CD4-positive, alpha-beta memory T cell (primary cell): Measurements from ENCODE around the gene SUFU. TPM values are rescaled to one million over a fixed set of nuclear protein-coding genes. Genes with fewer than 3 reads are reported as not detected.

Experiments
- CTCF ChIA-PET: fragments of 350-600 bp; sonication (Branson Sonifier 250); formaldehyde crosslinking; loops from one replicate; lab custom pipeline; 2021; ENCODE audit warnings: inconsistent platforms; ENCODE audit not compliant: partially characterized antibody; lab: Charles Lee
- POLR2A ChIA-PET: fragments of 350-600 bp; sonication (Branson Sonifier 250); formaldehyde crosslinking; loops from one replicate; lab custom pipeline; 2021; ENCODE audit not compliant: partially characterized antibody; lab: Charles Lee
- DNase-seq, 5 donors: peaks; one replicate each; pipeline versions ENCODE4 v3.0.0 to v3.0.0-alpha.2; 2020 to 2022; ENCODE audit warnings: mixed read lengths in 1 of 5
- H3K27ac ChIP-seq: one replicate; pipeline ENCODE4 v1.7.0; 2013; ENCODE audit warnings: low read depth, low read length
- H3K27me3 ChIP-seq: 2 replicates; pipeline ENCODE4 v1.7.0; 2013; ENCODE audit warnings: mild to moderate bottlenecking, low read length, moderate library complexity; ENCODE audit not compliant: insufficient read depth
- H3K36me3 ChIP-seq: 2 replicates; pipeline ENCODE4 v1.7.0; 2013; ENCODE audit warnings: mild to moderate bottlenecking, low read length, moderate library complexity; ENCODE audit not compliant: insufficient read depth
- H3K4me1 ChIP-seq: 2 replicates; pipeline ENCODE4 v1.7.0; 2013; ENCODE audit warnings: mild to moderate bottlenecking, low read length, moderate library complexity; ENCODE audit not compliant: insufficient read depth
- H3K4me3 ChIP-seq, 2 donors: one replicate each; pipeline ENCODE4 v1.7.0; 2013; ENCODE audit warnings: low read length in 2 of 2, mild to moderate bottlenecking in 1 of 2
- H3K9me3 ChIP-seq, 2 donors: one replicate each; pipeline ENCODE4 v1.7.0; 2013; ENCODE audit warnings: low read length in 2 of 2, control low read depth in 1 of 2; ENCODE audit not compliant: control insufficient read depth in 1 of 2
- H3K27ac Mint-ChIP-seq, 7 donors: one replicate each; pipeline ENCODE4 v1.8.0; 2020 to 2021; ENCODE audit warnings: mixed read lengths in 7 of 7, mild to moderate bottlenecking in 6 of 7, inconsistent platforms in 3 of 7, moderate library complexity in 3 of 7
- H3K27me3 Mint-ChIP-seq, 2 donors: one replicate each; pipeline ENCODE4 v1.8.0; 2020 to 2021; ENCODE audit warnings: mixed read lengths in 2 of 2
- H3K36me3 Mint-ChIP-seq, 2 donors: one replicate each; pipeline ENCODE4 v1.8.0; 2020 to 2021; ENCODE audit warnings: mixed read lengths in 2 of 2, inconsistent platforms in 1 of 2, mild to moderate bottlenecking in 1 of 2
- H3K4me1 Mint-ChIP-seq, 4 donors: one replicate each; pipeline ENCODE4 v1.8.0; 2020 to 2021; ENCODE audit warnings: mixed read lengths in 4 of 4, mild to moderate bottlenecking in 1 of 4
- H3K4me3 Mint-ChIP-seq, 8 donors: one replicate each; pipeline ENCODE4 v1.8.0; 2020 to 2021; ENCODE audit warnings: mixed read lengths in 8 of 8, mild to moderate bottlenecking in 7 of 8, moderate library complexity in 6 of 8, inconsistent platforms in 3 of 8
- H3K9me3 Mint-ChIP-seq, 8 donors: one replicate each; pipeline ENCODE4 v1.8.0; 2020 to 2021; ENCODE audit warnings: mixed read lengths in 8 of 8, mild to moderate bottlenecking in 5 of 8, inconsistent platforms in 3 of 8, moderate library complexity in 1 of 8
- intact Hi-C: fragments of 100-400 bp; cut with micrococcal nuclease; formaldehyde crosslinking; loops from one replicate; pipeline ENCODE4 v1.15.1; 2023
- polyA plus RNA-seq, 2 donors: library from polyadenylated mRNA; unstranded; fragments of 300-500 nt; fragmentation: Illumina TruSeq; gene quantifications; one replicate each; pipeline ENCODE4 v1.2.3, GENCODE V29; 2021
- total RNA-seq, 2 experiments: library from RNA; stranded (reverse); gene quantifications; one replicate each; pipeline ENCODE4 v1.2.3, GENCODE V29; 2021

The SUFU gene
- total and polyA plus RNA-seq, 4 experiments from 2014 or later: 2.0 to 22.0 (median 16.5) TPM

DNA sequence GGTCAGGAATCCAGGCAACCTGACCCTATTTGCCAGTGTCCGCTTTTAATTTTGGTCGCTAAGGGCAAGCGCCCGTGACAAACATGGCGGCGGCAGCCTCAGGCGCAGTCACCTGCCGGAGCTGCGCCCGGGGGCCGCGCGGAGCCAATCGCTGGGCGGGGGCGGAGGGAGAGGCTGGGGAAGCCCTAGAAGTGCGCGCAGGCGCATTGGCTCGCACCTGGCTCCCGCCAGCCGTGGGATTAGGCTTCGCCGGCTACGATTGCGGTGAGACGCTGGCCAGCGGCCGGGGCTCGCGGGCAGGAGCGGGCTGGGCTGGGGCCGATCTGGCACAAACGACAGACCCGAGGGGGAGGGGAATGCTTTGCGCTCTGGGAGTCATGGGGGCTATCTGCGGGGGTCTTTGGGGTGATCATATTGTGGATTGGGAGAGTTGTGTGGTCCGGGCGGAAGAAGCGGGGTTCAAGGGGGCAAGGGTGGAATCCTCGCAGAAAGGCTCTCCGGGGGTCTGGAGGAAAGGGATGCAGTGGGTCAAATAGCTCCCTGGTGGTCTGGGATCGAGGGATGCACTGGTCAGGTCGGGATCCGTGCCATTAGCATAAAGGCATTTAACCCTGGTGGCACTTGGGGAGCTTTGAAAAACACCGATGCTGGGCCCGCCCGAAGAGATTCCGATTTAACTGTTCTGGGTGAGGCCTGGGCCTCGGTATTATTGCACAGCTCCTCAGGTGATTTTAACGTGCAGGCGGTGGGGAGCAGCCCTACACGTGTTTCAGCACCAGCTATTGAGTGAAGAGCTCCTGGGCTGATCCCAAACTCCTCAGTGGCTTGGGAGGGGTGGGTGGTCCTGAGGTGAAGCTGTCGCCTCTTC lies 42.4 kb upstream of the SUFU start:
- intact Hi-C loops: loop anchor here (1.0 to 5.0 kb wide), 7 partner anchors 11 to 329 kb away; partner anchors contain the start of genes ACTR1A, CUEDC2, GBF1 and PPRC1
- ChIA-PET CTCF (interaction anchor here (0.7 to 3.6 kb wide), 8 partner anchors 8 to 122 kb away, joined by 3 to 22 read pairs (median 7); partner anchors contain the start of genes C10orf95, CUEDC2 and NFKB2), POLR2A (interaction anchor here (0.8 to 5.6 kb wide), 14 partner anchors 10 to 231 kb away, joined by 3 to 126 read pairs (median 4); partner anchors contain the start of genes ACTR1A, C10orf95, CUEDC2 and FBXL15)
- Mint-ChIP-seq H3K9me3 (peaks cover 0 to 2% (median 0%) of the 10 kb centered on the region in 8 donors), H3K27ac (peak overlapping the region; percentile 75 to 95 (median 87)), H3K36me3 (peaks cover 2 to 3% of the 10 kb centered on the region in 2 donors), H3K27me3 (no peaks in the 10 kb centered on the region), H3K4me1 (peaks cover 16 to 38% (median 23%) of the 10 kb centered on the region in 4 donors), H3K4me3 (peak overlapping the region; percentile 83 to 95 (median 90))
- peak overlapping the region; percentile 52 to 85 for H3K4me3 ChIP-seq
- H3K27me3 ChIP-seq: no peaks in the 10 kb centered on the region
- H3K4me1 ChIP-seq: peaks cover 16% of the 10 kb centered on the region
- peak; percentile 90 to 91 (median 91) for DNase-seq
- H3K9me3 ChIP-seq: no peaks in the 10 kb centered on the region
- H3K36me3 ChIP-seq: no peaks in the 10 kb centered on the region
- H3K27ac ChIP-seq: peak overlapping the region; percentile 70

DNA sequence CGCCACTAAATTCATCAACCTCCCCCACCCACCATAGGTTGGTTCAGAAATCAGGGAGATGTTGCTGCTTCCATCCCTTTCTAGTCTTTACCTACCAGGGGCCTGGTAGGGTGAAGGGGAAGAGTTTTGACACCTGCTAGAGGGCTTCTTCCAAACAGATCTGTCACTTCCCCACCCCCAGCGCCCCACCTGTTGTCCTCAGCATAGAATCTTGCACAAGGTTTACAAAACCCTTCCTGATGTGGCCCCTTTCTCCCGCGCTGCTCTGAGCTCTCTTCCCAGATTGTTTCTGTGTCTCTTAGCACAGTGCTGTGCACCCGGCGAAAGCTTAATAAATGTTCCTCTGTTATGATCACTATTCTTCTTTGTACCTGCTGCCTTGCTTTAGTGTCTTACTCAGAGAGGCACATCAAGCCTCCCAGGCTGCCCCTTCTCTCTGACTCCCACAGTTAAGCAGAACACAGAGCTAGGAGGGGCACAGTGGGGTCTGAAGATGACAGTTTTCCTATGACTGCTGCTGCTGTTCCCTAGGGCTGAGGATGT lies 41.2 kb upstream of the SUFU start:
- H3K36me3 Mint-ChIP-seq: peaks cover 2 to 3% of the 10 kb centered on the region in 2 donors

DNA sequence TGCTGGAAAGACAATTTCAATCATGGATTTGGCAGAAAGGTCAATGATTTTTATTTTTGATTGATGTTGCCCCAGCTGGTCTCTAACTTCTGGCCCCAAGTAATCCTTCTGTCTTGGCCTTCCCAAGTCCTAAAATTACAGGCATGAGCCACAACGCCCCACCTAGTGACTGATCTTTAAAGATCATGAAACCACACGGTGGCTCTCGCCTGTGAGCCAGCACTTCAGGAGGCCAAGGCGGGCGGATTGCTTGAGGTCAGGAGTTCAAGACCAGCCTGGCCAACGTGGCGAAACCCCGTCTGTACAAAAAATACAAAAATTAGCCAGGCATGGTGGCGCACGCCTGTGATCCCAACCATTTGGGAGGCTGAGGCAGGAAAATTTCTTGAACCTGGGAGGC lies 39.8 kb upstream of the SUFU start:
- Mint-ChIP-seq H3K4me1 (peaks cover 16 to 38% (median 23%) of the 10 kb centered on the region in 4 donors), H3K36me3 (peaks cover 0 to 3% of the 10 kb centered on the region in 2 donors), H3K27me3 (no peaks in the 10 kb centered on the region), H3K4me3 (no peak overlapping the region), H3K9me3 (peaks cover 0 to 2% (median 0%) of the 10 kb centered on the region in 8 donors), H3K27ac (no peak overlapping the region)
- Histone ChIP-seq H3K9me3 (no peaks in the 10 kb centered on the region), H3K27ac (no peak overlapping the region), H3K4me3 (no peak overlapping the region), H3K27me3 (no peaks in the 10 kb centered on the region), H3K36me3 (no peaks in the 10 kb centered on the region), H3K4me1 (peaks cover 16% of the 10 kb centered on the region)
- ChIA-PET CTCF (interaction anchor here (1.5 kb wide), 1 partner anchor 16 kb away, joined by 4 read pairs; no protein-coding TSS in a partner anchor), POLR2A (interaction anchor here (4.5 to 5.6 kb wide), 2 partner anchors 13 to 69 kb away, joined by 31 to 126 read pairs; partner anchors contain the start of genes C10orf95 and NFKB2)
- intact Hi-C loops: loop anchor here (5.0 kb wide), 1 partner anchor 332 kb away; the partner anchor contains the start of gene PPRC1
- no peak for DNase-seq

More for the DNA sequence above, 41.2 kb upstream of the SUFU start:
- Mint-ChIP-seq H3K9me3 (peaks cover 0 to 2% (median 0%) of the 10 kb centered on the region in 8 donors), H3K27me3 (no peaks in the 10 kb centered on the region), H3K4me1 (peaks cover 16 to 38% (median 23%) of the 10 kb centered on the region in 4 donors), H3K27ac (peak overlapping the region in 3 of 7 donors; percentile 54 to 79 (median 61)), H3K4me3 (peak overlapping the region in 7 of 8 donors; percentile 3 to 95 (median 89))
- POLR2A ChIA-PET: interaction anchor here (1.1 to 5.6 kb wide), 8 partner anchors 11 to 68 kb away, joined by 3 to 126 read pairs (median 14); partner anchors contain the start of genes C10orf95, CUEDC2, FBXL15 and NFKB2
- DNase-seq: no peak
- CTCF ChIA-PET: interaction anchor here (1.5 to 3.6 kb wide), 5 partner anchors 12 to 121 kb away, joined by 4 to 22 read pairs (median 7); partner anchors contain the start of gene C10orf95
- no peaks in the 10 kb centered on the region for H3K9me3 ChIP-seq
- H3K36me3 ChIP-seq: no peaks in the 10 kb centered on the region
- H3K4me1 ChIP-seq: peaks cover 16% of the 10 kb centered on the region
- intact Hi-C loops: loop anchor here (5.0 kb wide), 1 partner anchor 330 kb away; the partner anchor contains the start of gene PPRC1
- no peak overlapping the region for H3K4me3 ChIP-seq
- no peaks in the 10 kb centered on the region for H3K27me3 ChIP-seq
- H3K27ac ChIP-seq: no peak overlapping the region

DNA sequence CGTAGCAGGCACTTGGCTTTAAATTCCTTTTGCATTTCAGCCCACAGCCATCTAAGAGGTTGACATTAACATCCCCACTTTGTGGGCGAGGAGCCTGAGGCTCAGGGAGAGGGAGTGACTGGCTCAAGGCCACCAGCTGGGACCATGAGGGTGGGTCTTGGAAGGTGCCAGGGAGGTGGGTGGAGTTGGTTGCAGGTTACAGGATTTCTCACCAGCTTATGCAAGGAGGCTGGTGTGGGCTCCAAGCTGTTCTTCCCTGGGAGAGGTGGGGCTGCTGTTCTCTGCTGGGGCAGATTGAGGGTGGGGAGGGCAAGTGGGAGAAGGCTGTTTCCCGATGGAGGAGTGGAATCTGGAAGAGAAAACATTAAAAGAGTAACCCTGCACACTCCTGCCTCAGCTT lies 38.3 kb upstream of the SUFU start:
- POLR2A ChIA-PET: no interaction called here
- H3K9me3 ChIP-seq: no peaks in the 10 kb centered on the region
- peaks cover 16% of the 10 kb centered on the region for H3K4me1 ChIP-seq
- H3K36me3 Mint-ChIP-seq: peaks cover 0 to 8% of the 10 kb centered on the region in 2 donors
- CTCF ChIA-PET: interaction anchor here (0.6 kb wide), 1 partner anchor 312 kb away, joined by 3 read pairs; no protein-coding TSS in a partner anchor
- H3K27me3 Mint-ChIP-seq: no peaks in the 10 kb centered on the region
- H3K27me3 ChIP-seq: no peaks in the 10 kb centered on the region
- DNase-seq: no peak
- H3K27ac Mint-ChIP-seq: no peak overlapping the region
- H3K36me3 ChIP-seq: no peaks in the 10 kb centered on the region
- intact Hi-C loops: no loop called here
- H3K27ac ChIP-seq: no peak overlapping the region
- no peak overlapping the region for H3K4me3 ChIP-seq
- no peak overlapping the region for H3K4me3 Mint-ChIP-seq
- peaks cover 15 to 28% (median 23%) of the 10 kb centered on the region in 4 donors for H3K4me1 Mint-ChIP-seq
- H3K9me3 Mint-ChIP-seq: no peaks in the 10 kb centered on the region

DNA sequence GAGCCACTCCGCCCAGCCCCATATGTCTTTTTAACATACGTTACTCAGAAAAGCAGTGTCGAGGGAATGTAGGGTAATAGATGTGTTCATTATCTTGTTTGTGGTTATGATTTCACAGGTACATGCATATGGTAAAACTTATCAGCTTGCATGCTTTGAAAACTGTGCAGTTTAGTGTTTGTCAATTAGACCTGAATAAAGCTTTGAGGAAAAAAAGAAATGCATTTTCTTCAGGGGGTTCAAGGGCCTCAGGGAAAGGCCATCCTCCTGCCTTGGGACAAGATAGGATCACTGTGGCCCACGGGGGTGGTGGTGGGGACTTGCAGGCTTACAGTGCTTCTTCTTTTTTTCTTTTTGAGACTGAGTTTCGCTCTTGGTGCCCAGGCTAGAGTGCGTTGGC lies 36.5 kb upstream of the SUFU start:
- Histone ChIP-seq H3K36me3 (no peaks in the 10 kb centered on the region), H3K27ac (no peak overlapping the region), H3K9me3 (no peaks in the 10 kb centered on the region), H3K4me3 (no peak overlapping the region), H3K27me3 (no peaks in the 10 kb centered on the region), H3K4me1 (no peaks in the 10 kb centered on the region)
- no peaks in the 10 kb centered on the region for H3K27me3 Mint-ChIP-seq
- peaks cover 3 to 11% (median 7%) of the 10 kb centered on the region in 4 donors for H3K4me1 Mint-ChIP-seq
- H3K36me3 Mint-ChIP-seq: peaks cover 0 to 8% of the 10 kb centered on the region in 2 donors
- intact Hi-C loops: no loop called here
- no peak for DNase-seq
- CTCF ChIA-PET: no interaction called here
- H3K9me3 Mint-ChIP-seq: no peaks in the 10 kb centered on the region
- POLR2A ChIA-PET: no interaction called here
- H3K4me3 Mint-ChIP-seq: no peak overlapping the region
- no peak overlapping the region for H3K27ac Mint-ChIP-seq

DNA sequence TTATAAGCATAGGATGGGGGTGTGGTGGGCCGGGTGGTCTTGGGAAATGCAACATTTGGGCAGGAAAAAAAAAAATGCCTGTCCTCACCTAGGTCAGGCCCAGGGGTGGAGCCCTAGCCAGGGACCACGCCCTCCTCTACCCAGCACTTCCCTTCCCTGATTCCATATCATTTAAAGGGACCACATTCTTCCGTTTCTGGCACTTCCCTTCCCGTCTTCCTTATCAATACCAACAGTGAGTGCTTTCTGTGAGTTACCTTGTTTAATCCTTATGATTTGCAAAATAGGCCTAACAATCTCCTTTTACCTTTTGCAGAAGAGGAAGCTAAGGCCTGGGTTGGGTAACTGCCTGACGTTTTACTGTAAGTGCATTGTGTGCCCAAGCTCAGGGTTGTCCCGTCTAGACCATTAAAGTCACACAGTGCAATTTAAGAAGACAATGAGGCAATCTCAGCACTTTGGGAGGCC lies 35.8 kb upstream of the SUFU start:
- H3K4me3 ChIP-seq: no peak overlapping the region
- peaks cover 0 to 8% of the 10 kb centered on the region in 2 donors for H3K36me3 Mint-ChIP-seq
- no peaks in the 10 kb centered on the region for H3K9me3 Mint-ChIP-seq
- CTCF ChIA-PET: interaction anchor here (0.5 to 0.8 kb wide), 2 partner anchors 11 to 20 kb away, joined by 3 read pairs; no protein-coding TSS in a partner anchor
- peaks cover 5% of the 10 kb centered on the region for H3K4me1 ChIP-seq
- H3K27ac ChIP-seq: no peak overlapping the region
- POLR2A ChIA-PET: no interaction called here
- no peaks in the 10 kb centered on the region for H3K36me3 ChIP-seq
- no peak overlapping the region for H3K27ac Mint-ChIP-seq
- no peaks in the 10 kb centered on the region for H3K27me3 ChIP-seq
- no peaks in the 10 kb centered on the region for H3K27me3 Mint-ChIP-seq
- H3K9me3 ChIP-seq: no peaks in the 10 kb centered on the region
- H3K4me3 Mint-ChIP-seq: no peak overlapping the region
- H3K4me1 Mint-ChIP-seq: peaks cover 1 to 9% (median 3%) of the 10 kb centered on the region in 4 donors
- intact Hi-C loops: no loop called here
- DNase-seq: no peak
